ENCODE data around the gene TRMO. TPM values are rescaled to one million over a fixed set of nuclear protein-coding genes. Genes with fewer than 3 reads are reported as not detected.

TRMO gene, protein sequence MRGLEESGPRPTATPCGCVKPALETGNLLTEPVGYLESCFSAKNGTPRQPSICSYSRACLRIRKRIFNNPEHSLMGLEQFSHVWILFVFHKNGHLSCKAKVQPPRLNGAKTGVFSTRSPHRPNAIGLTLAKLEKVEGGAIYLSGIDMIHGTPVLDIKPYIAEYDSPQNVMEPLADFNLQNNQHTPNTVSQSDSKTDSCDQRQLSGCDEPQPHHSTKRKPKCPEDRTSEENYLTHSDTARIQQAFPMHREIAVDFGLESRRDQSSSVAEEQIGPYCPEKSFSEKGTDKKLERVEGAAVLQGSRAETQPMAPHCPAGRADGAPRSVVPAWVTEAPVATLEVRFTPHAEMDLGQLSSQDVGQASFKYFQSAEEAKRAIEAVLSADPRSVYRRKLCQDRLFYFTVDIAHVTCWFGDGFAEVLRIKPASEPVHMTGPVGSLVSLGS
- total RNA-seq (ENCODE audit: unreplicated experiment): 6.8 TPM
- long read RNA-seq, partial matches to known transcripts: 0 of 2 reads
- long read RNA-seq, other reads (novel, unspliced or antisense): 0 of 2 reads

GRCh38 chr9:97921959-97922724 lies at the start of gene TRMO:
Gene TRMO, minus strand, starts transcription at chr9:97922500. Its CDS starts 7 bp downstream, at chr9:97922493.
- peaks cover 11% of the 10 kb centered on the region for H3K4me1 Mint-ChIP-seq (ENCODE audit: unreplicated experiment)
- no peaks in the 10 kb centered on the region for H3K9me3 Mint-ChIP-seq (ENCODE audit: unreplicated experiment)
- peak; percentile 98 for DNase-seq (ENCODE audit: low spot score)
- peaks cover 11% of the 10 kb centered on the region for H3K27me3 Mint-ChIP-seq (ENCODE audit: unreplicated experiment)
- peak within 1 kb of the TSS; percentile 99 for H3K27ac Mint-ChIP-seq (ENCODE audit: unreplicated experiment)
- TF ChIP-seq, protein P1, sequence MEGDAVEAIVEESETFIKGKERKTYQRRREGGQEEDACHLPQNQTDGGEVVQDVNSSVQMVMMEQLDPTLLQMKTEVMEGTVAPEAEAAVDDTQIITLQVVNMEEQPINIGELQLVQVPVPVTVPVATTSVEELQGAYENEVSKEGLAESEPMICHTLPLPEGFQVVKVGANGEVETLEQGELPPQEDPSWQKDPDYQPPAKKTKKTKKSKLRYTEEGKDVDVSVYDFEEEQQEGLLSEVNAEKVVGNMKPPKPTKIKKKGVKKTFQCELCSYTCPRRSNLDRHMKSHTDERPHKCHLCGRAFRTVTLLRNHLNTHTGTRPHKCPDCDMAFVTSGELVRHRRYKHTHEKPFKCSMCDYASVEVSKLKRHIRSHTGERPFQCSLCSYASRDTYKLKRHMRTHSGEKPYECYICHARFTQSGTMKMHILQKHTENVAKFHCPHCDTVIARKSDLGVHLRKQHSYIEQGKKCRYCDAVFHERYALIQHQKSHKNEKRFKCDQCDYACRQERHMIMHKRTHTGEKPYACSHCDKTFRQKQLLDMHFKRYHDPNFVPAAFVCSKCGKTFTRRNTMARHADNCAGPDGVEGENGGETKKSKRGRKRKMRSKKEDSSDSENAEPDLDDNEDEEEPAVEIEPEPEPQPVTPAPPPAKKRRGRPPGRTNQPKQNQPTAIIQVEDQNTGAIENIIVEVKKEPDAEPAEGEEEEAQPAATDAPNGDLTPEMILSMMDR (IDR thresholded peaks at IDR 0.05; ENCODE audit: unreplicated experiment): peak; percentile 75
- H3K36me3 Mint-ChIP-seq (ENCODE audit: low read depth, unreplicated experiment): no peaks in the 10 kb centered on the region
- H3K4me3 Mint-ChIP-seq (ENCODE audit: unreplicated experiment): peak within 1 kb of the TSS; percentile 91

DNA sequence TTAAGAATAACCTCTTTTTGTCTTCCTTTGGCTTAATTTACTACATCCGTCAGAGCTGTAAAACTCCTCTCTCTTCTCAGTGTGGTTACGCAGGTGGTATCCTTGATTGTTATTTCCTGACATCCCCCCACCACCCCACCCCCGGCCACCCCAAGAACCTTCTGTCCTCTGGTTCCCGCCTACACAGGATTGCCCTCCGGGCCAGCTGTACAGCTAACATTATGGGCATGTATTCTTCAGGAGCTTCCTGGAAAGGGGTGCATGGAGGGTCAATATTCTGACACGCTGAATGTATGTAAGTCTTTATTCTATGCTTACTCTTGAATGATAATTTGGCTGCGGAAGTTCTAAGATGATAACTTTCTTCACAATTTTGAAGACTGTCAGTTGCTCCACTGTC lies 47.9 kb upstream of the TRMO start:
- TF ChIP-seq, protein P1 (IDR thresholded peaks at IDR 0.05; ENCODE audit: unreplicated experiment): no peak
- Mint-ChIP-seq H3K27me3 (ENCODE audit: unreplicated experiment) (peaks cover 2% of the 10 kb centered on the region), H3K36me3 (ENCODE audit: low read depth, unreplicated experiment) (no peaks in the 10 kb centered on the region), H3K4me1 (ENCODE audit: unreplicated experiment) (no peaks in the 10 kb centered on the region), H3K4me3 (ENCODE audit: unreplicated experiment) (no peak overlapping the region), H3K9me3 (ENCODE audit: unreplicated experiment) (no peaks in the 10 kb centered on the region), H3K27ac (ENCODE audit: unreplicated experiment) (no peak overlapping the region)
- no peak for DNase-seq (ENCODE audit: low spot score)

- H3K27me3 Mint-ChIP-seq (ENCODE audit: unreplicated experiment): peaks cover 2% of the 10 kb centered on the region
Measured at GRCh38 chr9:97969014-97969413, 46.7 kb upstream of the TRMO start.

DNA sequence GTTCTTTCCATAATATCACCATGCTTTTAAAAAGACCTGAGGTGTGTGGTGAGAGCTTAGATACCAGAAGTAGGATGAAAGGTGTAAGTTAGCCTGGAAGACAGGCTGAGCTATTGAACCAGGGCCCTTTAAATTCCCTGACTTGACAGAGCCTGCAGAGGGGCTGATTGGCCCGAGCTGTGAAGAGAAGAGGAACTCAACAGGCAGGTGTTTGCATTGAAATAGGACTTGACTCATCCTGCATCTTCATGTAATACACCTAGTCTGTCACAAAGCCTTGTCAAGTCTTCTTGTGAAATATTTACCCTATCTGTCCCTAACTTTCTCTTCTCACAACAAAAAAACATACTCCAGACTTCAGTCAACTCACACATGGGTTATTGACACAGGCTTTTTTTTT lies 44.2 kb upstream of the TRMO start:
- no peaks in the 10 kb centered on the region for H3K27me3 Mint-ChIP-seq (ENCODE audit: unreplicated experiment)

More at GRCh38 chr9:97969014-97969413, 46.7 kb upstream of the TRMO start:
- Mint-ChIP-seq H3K4me1 (ENCODE audit: unreplicated experiment) (no peaks in the 10 kb centered on the region), H3K4me3 (ENCODE audit: unreplicated experiment) (no peak overlapping the region), H3K36me3 (ENCODE audit: low read depth, unreplicated experiment) (no peaks in the 10 kb centered on the region), H3K27ac (ENCODE audit: unreplicated experiment) (no peak overlapping the region), H3K9me3 (ENCODE audit: unreplicated experiment) (no peaks in the 10 kb centered on the region)
- DNase-seq (ENCODE audit: low spot score): no peak
- TF ChIP-seq, protein P1 (IDR thresholded peaks at IDR 0.05; ENCODE audit: unreplicated experiment): no peak

More for the DNA sequence above, 44.2 kb upstream of the TRMO start:
- H3K36me3 Mint-ChIP-seq (ENCODE audit: low read depth, unreplicated experiment): no peaks in the 10 kb centered on the region
- H3K27ac Mint-ChIP-seq (ENCODE audit: unreplicated experiment): no peak overlapping the region
- H3K4me3 Mint-ChIP-seq (ENCODE audit: unreplicated experiment): no peak overlapping the region
- no peaks in the 10 kb centered on the region for H3K9me3 Mint-ChIP-seq (ENCODE audit: unreplicated experiment)
- TF ChIP-seq, protein P1 (IDR thresholded peaks at IDR 0.05; ENCODE audit: unreplicated experiment): no peak
- DNase-seq (ENCODE audit: low spot score): no peak
- no peaks in the 10 kb centered on the region for H3K4me1 Mint-ChIP-seq (ENCODE audit: unreplicated experiment)

Measured in endothelial cell (in vitro differentiated cells).